Neural progenitor cell (in vitro differentiated cells): ENCODE measurements around the gene TLR10.

ENCODE experiments used
- EZH2phosphoT487 ChIP-seq: fragments of 200-600 bp; sonication (generic); IDR thresholded peaks from 2 replicates; pipeline ENCODE4 v1.6.1; 2017; ENCODE audit warnings: antibody characterized with exemption
- TF ChIP-seq, protein P1 (sequence below): fragments of 200-600 bp; sonication (generic); IDR thresholded peaks from 2 replicates; pipeline ENCODE4 v1.5.1; 2017; ENCODE audit warnings: antibody characterized with exemption, mild to moderate bottlenecking

DNA sequence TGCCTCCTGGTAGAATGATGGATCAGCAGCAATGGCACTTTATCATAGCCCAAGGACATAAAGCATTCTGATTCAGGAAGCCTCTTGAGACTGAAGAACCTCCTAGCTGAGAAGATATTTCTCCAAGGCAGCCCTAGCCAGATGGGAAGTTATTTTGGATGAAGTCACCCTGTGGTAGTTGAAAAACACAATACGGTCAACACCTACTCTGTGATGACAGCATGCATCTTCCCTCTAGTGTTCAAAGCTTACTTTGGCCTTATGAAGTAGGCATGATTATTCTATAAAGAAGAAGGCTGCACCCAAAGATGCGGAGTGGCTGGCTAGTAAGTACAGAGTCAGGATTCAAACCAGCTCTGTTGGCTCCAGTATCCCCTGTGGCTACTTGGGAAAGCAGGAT is 47.9 kb downstream of the TLR10 start:
- TF ChIP-seq, protein P1, sequence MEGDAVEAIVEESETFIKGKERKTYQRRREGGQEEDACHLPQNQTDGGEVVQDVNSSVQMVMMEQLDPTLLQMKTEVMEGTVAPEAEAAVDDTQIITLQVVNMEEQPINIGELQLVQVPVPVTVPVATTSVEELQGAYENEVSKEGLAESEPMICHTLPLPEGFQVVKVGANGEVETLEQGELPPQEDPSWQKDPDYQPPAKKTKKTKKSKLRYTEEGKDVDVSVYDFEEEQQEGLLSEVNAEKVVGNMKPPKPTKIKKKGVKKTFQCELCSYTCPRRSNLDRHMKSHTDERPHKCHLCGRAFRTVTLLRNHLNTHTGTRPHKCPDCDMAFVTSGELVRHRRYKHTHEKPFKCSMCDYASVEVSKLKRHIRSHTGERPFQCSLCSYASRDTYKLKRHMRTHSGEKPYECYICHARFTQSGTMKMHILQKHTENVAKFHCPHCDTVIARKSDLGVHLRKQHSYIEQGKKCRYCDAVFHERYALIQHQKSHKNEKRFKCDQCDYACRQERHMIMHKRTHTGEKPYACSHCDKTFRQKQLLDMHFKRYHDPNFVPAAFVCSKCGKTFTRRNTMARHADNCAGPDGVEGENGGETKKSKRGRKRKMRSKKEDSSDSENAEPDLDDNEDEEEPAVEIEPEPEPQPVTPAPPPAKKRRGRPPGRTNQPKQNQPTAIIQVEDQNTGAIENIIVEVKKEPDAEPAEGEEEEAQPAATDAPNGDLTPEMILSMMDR = no peak
- no peak for TF ChIP-seq EZH2phosphoT487
